SK-N-SH treated with all-trans-retinoic acid at 6 μM for 48 hours (cell line): ENCODE results near the gene IGLL5.
"Not testable (repeated sequence)": the region's sequence is repeated elsewhere in the genome, so short reads cannot be mapped to it uniquely, and the experiment has no call there.

ENCODE experiments used
- ATAC-seq: fragments of 200-7000 bp; cut with Tn5 transposase; 3 replicates; pipeline ENCODE4 v1.9.1; 2020; ENCODE audit warnings: mild to moderate bottlenecking, moderate library complexity
- ARNTL ChIP-seq: fragments of 450-650 bp; formaldehyde crosslinking; IDR thresholded peaks from 2 replicates; pipeline ENCODE4 v1.5.0; 2020; ENCODE audit warnings: low read depth, mild to moderate bottlenecking, moderate library complexity, borderline replicate concordance
- BACH2 ChIP-seq: fragments of 250-450 bp; sonication (Bioruptor Pico); IDR thresholded peaks from 2 replicates; pipeline ENCODE4 v1.9.0; 2021; ENCODE audit warnings: mild to moderate bottlenecking, borderline replicate concordance
- CREB5 ChIP-seq: fragments of 250-450 bp; sonication (Bioruptor Pico); IDR thresholded peaks from 2 replicates; pipeline ENCODE4 v1.5.1; 2020; ENCODE audit warnings: low read depth, mild to moderate bottlenecking, moderate library complexity
- ESRRG ChIP-seq: fragments of 250-450 bp; sonication (Bioruptor Pico); IDR thresholded peaks from 2 replicates; pipeline ENCODE4 v1.6.1; 2021; ENCODE audit warnings: mild to moderate bottlenecking
- GLIS3 ChIP-seq: fragments of 250-450 bp; sonication (Bioruptor Pico); IDR thresholded peaks from 2 replicates; pipeline ENCODE4 v1.5.0; 2020; ENCODE audit warnings: mild to moderate bottlenecking, moderate library complexity
- OSR1 ChIP-seq: fragments of 250-450 bp; sonication (Bioruptor Pico); IDR thresholded peaks from 2 replicates; pipeline ENCODE4 v1.8.0; 2022; ENCODE audit warnings: moderate library complexity, mild to moderate bottlenecking, inconsistent platforms
- PATZ1 ChIP-seq: fragments of 250-450 bp; sonication (Bioruptor Pico); IDR thresholded peaks from 2 replicates; pipeline ENCODE4 v1.8.0; 2020; ENCODE audit warnings: mild to moderate bottlenecking, moderate library complexity, borderline replicate concordance
- POU6F1 ChIP-seq: fragments of 250-450 bp; sonication (Bioruptor Pico); IDR thresholded peaks from 2 replicates; pipeline ENCODE4 v1.8.0; 2021; ENCODE audit warnings: low read depth, mild to moderate bottlenecking, moderate library complexity, borderline replicate concordance
- PPARA ChIP-seq: fragments of 250-450 bp; sonication (Bioruptor Pico); IDR thresholded peaks from 2 replicates; pipeline ENCODE4 v1.5.0; 2020; ENCODE audit warnings: mild to moderate bottlenecking, borderline replicate concordance
- TCF4 ChIP-seq: fragments of 250-450 bp; sonication (Bioruptor Pico); IDR thresholded peaks from 2 replicates; pipeline ENCODE4 v1.8.0; 2021; ENCODE audit warnings: mild to moderate bottlenecking, moderate library complexity, borderline replicate concordance
- TOX ChIP-seq: fragments of 250-450 bp; sonication (Bioruptor Pico); IDR thresholded peaks from 2 replicates; pipeline ENCODE4 v1.8.0; 2021; ENCODE audit warnings: mild to moderate bottlenecking, moderate library complexity, borderline replicate concordance
- TSHZ2 ChIP-seq: fragments of 250-450 bp; sonication (Bioruptor Pico); IDR thresholded peaks from 2 replicates; pipeline ENCODE4 v1.5.0; 2020; ENCODE audit warnings: mild to moderate bottlenecking, moderate library complexity
- ZFP3 ChIP-seq: fragments of 250-450 bp; sonication (Bioruptor Pico); IDR thresholded peaks from 2 replicates; pipeline ENCODE4 v1.5.0; 2020; ENCODE audit warnings: mild to moderate bottlenecking, moderate library complexity
- ZFP30 ChIP-seq: fragments of 450-650 bp; formaldehyde crosslinking; IDR thresholded peaks from 2 replicates; pipeline ENCODE4 v1.5.0; 2022; ENCODE audit warnings: mild to moderate bottlenecking, moderate library complexity
- ZNF565 ChIP-seq: fragments of 450-650 bp; formaldehyde crosslinking; conservative IDR thresholded peaks from 2 replicates; pipeline ENCODE4 v1.5.0; 2020; ENCODE audit warnings: low read depth, mild to moderate bottlenecking, moderate library complexity
- ZNF70 ChIP-seq: fragments of 450-650 bp; formaldehyde crosslinking; IDR thresholded peaks from 2 replicates; pipeline ENCODE4 v1.5.0; 2020; ENCODE audit warnings: mild to moderate bottlenecking, moderate library complexity
- ZNF8 ChIP-seq: fragments of 450-650 bp; formaldehyde crosslinking; IDR thresholded peaks from 2 replicates; pipeline ENCODE4 v1.5.0; 2020; ENCODE audit warnings: mild to moderate bottlenecking, moderate library complexity

IGLL5 gene

GRCh38 chr22:22921575-22921974 lies 34.0 kb downstream of the IGLL5 start:
- no peak for ATAC-seq
- TF ChIP-seq BACH2 (CRISPR knock-in tag) (no peak), TCF4 (CRISPR knock-in tag) (no peak), ZFP3 (CRISPR knock-in tag) (no peak), ZNF565 (no peak), ESRRG (no peak), GLIS3 (CRISPR knock-in tag) (no peak), ZFP30 (CRISPR knock-in tag) (no peak)

- not testable (repeated sequence) for ATAC-seq
These were observed 34.7 kb downstream of the IGLL5 start for GRCh38 chr22:22922092-22922953.

- ATAC-seq, result no peak
- no peak for TF ChIP-seq ZNF70 (CRISPR knock-in tag)
- no peak for TF ChIP-seq OSR1 (CRISPR knock-in tag)
- no peak for TF ChIP-seq ARNTL (CRISPR knock-in tag)
- TF ChIP-seq POU6F1, result no peak
- TF ChIP-seq ZFP3 (CRISPR knock-in tag), result no peak
- no peak for TF ChIP-seq ZFP30 (CRISPR knock-in tag)
- no peak for TF ChIP-seq PPARA (CRISPR knock-in tag)
- no peak for TF ChIP-seq GLIS3 (CRISPR knock-in tag)
- no peak for TF ChIP-seq TCF4 (CRISPR knock-in tag)
- TF ChIP-seq, all 23 proteins: peak for 0
These were observed 35.3 kb downstream of the IGLL5 start for GRCh38 chr22:22922954-22923319.

- no peak for ATAC-seq
- TF ChIP-seq ZNF8, result no peak
- TF ChIP-seq ZFP30 (CRISPR knock-in tag), result no peak
- no peak for TF ChIP-seq ZFP3 (CRISPR knock-in tag)
- no peak for TF ChIP-seq TOX
- TF ChIP-seq, all 23 proteins: peak for 0
These were observed 35.8 kb downstream of the IGLL5 start for GRCh38 chr22:22923379-22923778.

GRCh38 chr22:22923930-22924329 lies 36.3 kb downstream of the IGLL5 start:
- TF ChIP-seq BACH2 (CRISPR knock-in tag) (no peak), ZNF70 (CRISPR knock-in tag) (no peak), ZFP3 (CRISPR knock-in tag) (no peak), TSHZ2 (CRISPR knock-in tag) (no peak), PATZ1 (CRISPR knock-in tag) (no peak), CREB5 (CRISPR knock-in tag) (no peak)

More at GRCh38 chr22:22923930-22924329, 36.3 kb downstream of the IGLL5 start:
- no peak for ATAC-seq
